Prostate gland (tissue), 2 donors: Measurements from ENCODE around the gene UBALD2.

Experiments used
- POLR2A ChIP-seq: fragments of 450-650 bp; IDR thresholded peaks from one replicate; pipeline ENCODE4 v1.6.1; 2016; ENCODE audit warnings: antibody characterized with exemption, mild to moderate bottlenecking
- POLR2AphosphoS5 ChIP-seq: sonication (generic); formaldehyde crosslinking; IDR thresholded peaks from one replicate; pipeline ENCODE4 v1.6.1; 2017; ENCODE audit warnings: antibody characterized with exemption
- TF ChIP-seq, protein P1 (sequence below), 4 experiments: fragments of 200-600 bp in 2 of 4; fragments of 450-650 bp in 2 of 4; sonication (generic) in 2 of 4; IDR thresholded peaks; 1 replicate in 3 of 4; 2 replicates in 1 of 4; pipeline ENCODE4 v1.5.1; 2016 to 2019; ENCODE audit warnings: antibody characterized with exemption in 4 of 4, mild to moderate bottlenecking in 2 of 4, moderate library complexity in 2 of 4

- TF ChIP-seq, protein P1, sequence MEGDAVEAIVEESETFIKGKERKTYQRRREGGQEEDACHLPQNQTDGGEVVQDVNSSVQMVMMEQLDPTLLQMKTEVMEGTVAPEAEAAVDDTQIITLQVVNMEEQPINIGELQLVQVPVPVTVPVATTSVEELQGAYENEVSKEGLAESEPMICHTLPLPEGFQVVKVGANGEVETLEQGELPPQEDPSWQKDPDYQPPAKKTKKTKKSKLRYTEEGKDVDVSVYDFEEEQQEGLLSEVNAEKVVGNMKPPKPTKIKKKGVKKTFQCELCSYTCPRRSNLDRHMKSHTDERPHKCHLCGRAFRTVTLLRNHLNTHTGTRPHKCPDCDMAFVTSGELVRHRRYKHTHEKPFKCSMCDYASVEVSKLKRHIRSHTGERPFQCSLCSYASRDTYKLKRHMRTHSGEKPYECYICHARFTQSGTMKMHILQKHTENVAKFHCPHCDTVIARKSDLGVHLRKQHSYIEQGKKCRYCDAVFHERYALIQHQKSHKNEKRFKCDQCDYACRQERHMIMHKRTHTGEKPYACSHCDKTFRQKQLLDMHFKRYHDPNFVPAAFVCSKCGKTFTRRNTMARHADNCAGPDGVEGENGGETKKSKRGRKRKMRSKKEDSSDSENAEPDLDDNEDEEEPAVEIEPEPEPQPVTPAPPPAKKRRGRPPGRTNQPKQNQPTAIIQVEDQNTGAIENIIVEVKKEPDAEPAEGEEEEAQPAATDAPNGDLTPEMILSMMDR (IDR thresholded peaks at IDR 0.05), result no peak
- TF ChIP-seq POLR2AphosphoS5 (no peak), POLR2A (no peak)
Measured at GRCh38 chr17:76243826-76244679, 21.1 kb upstream of the UBALD2 start.
